IPS-20b (cell line): ENCODE measurements around the gene DCC.
"Not testable (repeated sequence)": the region's sequence is repeated elsewhere in the genome, so short reads cannot be mapped to it uniquely, and the experiment has no call there.

Source experiments
- H3K27ac ChIP-seq: one replicate; pipeline ENCODE4 v1.5.1; 2013; ENCODE audit warnings: low read length
- H3K27me3 ChIP-seq: 2 replicates; pipeline ENCODE4 v1.6.1; 2013; ENCODE audit warnings: mild to moderate bottlenecking, low read length, inconsistent platforms; ENCODE audit not compliant: insufficient read depth
- H3K36me3 ChIP-seq: 2 replicates; pipeline ENCODE4 v1.6.1; 2013; ENCODE audit warnings: low read depth, mild to moderate bottlenecking, inconsistent platforms, low read length, moderate library complexity; ENCODE audit not compliant: insufficient read depth
- H3K4me1 ChIP-seq: 2 replicates; pipeline ENCODE4 v1.6.1; 2013; ENCODE audit warnings: mild to moderate bottlenecking, control low read depth, inconsistent platforms, low read length, moderate library complexity; ENCODE audit not compliant: insufficient read depth
- H3K4me3 ChIP-seq: 2 replicates; pipeline ENCODE4 v1.5.1; 2013; ENCODE audit warnings: mild to moderate bottlenecking, low read length, inconsistent platforms
- H3K9ac ChIP-seq: 2 replicates; pipeline ENCODE4 v1.6.1; 2013; ENCODE audit warnings: low read depth, mild to moderate bottlenecking, inconsistent platforms, low read length, moderate library complexity
- H3K9me3 ChIP-seq: 2 replicates; pipeline ENCODE4 v1.6.1; 2013; ENCODE audit warnings: mild to moderate bottlenecking, low read depth, low read length, inconsistent platforms; ENCODE audit not compliant: insufficient read depth

The DCC gene

GRCh38 chr18:53443336-53443735, 1103.3 kb downstream of the DCC start:
- Histone ChIP-seq H3K27me3 (no peaks in the 10 kb centered on the region), H3K9ac (no peak overlapping the region), H3K27ac (no peak overlapping the region), H3K9me3 (no peaks in the 10 kb centered on the region), H3K36me3 (no peaks in the 10 kb centered on the region), H3K4me1 (no peaks in the 10 kb centered on the region), H3K4me3 (no peak overlapping the region)

GRCh38 chr18:53443831-53444230, 1103.8 kb downstream of the DCC start:
- Histone ChIP-seq H3K4me3 (no peak overlapping the region), H3K4me1 (no peaks in the 10 kb centered on the region), H3K36me3 (no peaks in the 10 kb centered on the region), H3K9me3 (no peaks in the 10 kb centered on the region), H3K27ac (no peak overlapping the region), H3K9ac (no peak overlapping the region), H3K27me3 (no peaks in the 10 kb centered on the region)

GRCh38 chr18:53451902-53452301, 1111.9 kb downstream of the DCC start:
- Histone ChIP-seq H3K4me1 (no peaks in the 10 kb centered on the region), H3K9ac (no peak overlapping the region), H3K27me3 (no peaks in the 10 kb centered on the region), H3K27ac (no peak overlapping the region), H3K4me3 (no peak overlapping the region), H3K9me3 (no peaks in the 10 kb centered on the region), H3K36me3 (no peaks in the 10 kb centered on the region)

GRCh38 chr18:53457068-53457467, 1117.1 kb downstream of the DCC start:
- H3K4me3 ChIP-seq = no peak overlapping the region
- H3K9ac ChIP-seq = no peak overlapping the region
- no peak overlapping the region for H3K27ac ChIP-seq
- H3K4me1 ChIP-seq = peaks cover 17% of the 10 kb centered on the region; the same call in 1 of the 2 replicates
- no peaks in the 10 kb centered on the region for H3K36me3 ChIP-seq
- no peaks in the 10 kb centered on the region; the same call in 1 of the 2 replicates for H3K9me3 ChIP-seq
- no peaks in the 10 kb centered on the region for H3K27me3 ChIP-seq

- Histone ChIP-seq H3K27ac (no peak overlapping the region), H3K9ac (no peak overlapping the region), H3K9me3 (no peaks in the 10 kb centered on the region; the same call in 1 of the 2 replicates), H3K4me3 (no peak overlapping the region), H3K27me3 (no peaks in the 10 kb centered on the region), H3K36me3 (no peaks in the 10 kb centered on the region), H3K4me1 (peaks cover 17% of the 10 kb centered on the region; the same call in 1 of the 2 replicates)
These were observed 1118.3 kb downstream of the DCC start for GRCh38 chr18:53458268-53458667.

GRCh38 chr18:53458944-53459580, 1119.1 kb downstream of the DCC start:
- Histone ChIP-seq H3K27me3 (no peaks in the 10 kb centered on the region), H3K4me3 (0 out of 2 replicates have a peak overlapping the region, but pooled peaks have one; percentile 32), H3K27ac (peak overlapping the region; percentile 82), H3K36me3 (no peaks in the 10 kb centered on the region), H3K4me1 (peaks cover 17% of the 10 kb centered on the region; the same call in 1 of the 2 replicates), H3K9ac (no peak overlapping the region; the same call in 1 of the 2 replicates), H3K9me3 (no peaks in the 10 kb centered on the region; the same call in 1 of the 2 replicates)

GRCh38 chr18:53467756-53468155, 1127.8 kb downstream of the DCC start:
- Histone ChIP-seq H3K4me1 (peaks cover 6% of the 10 kb centered on the region; the same call in 1 of the 2 replicates), H3K27ac (no peak overlapping the region), H3K4me3 (no peak overlapping the region), H3K9ac (no peak overlapping the region), H3K36me3 (no peaks in the 10 kb centered on the region), H3K27me3 (no peaks in the 10 kb centered on the region), H3K9me3 (no peaks in the 10 kb centered on the region)

GRCh38 chr18:53468173-53468572, 1128.2 kb downstream of the DCC start:
- not testable (repeated sequence) for H3K36me3 ChIP-seq, H3K27ac ChIP-seq, H3K4me3 ChIP-seq, H3K9me3 ChIP-seq, H3K4me1 ChIP-seq, H3K27me3 ChIP-seq, H3K9ac ChIP-seq

GRCh38 chr18:53472546-53472945, 1132.5 kb downstream of the DCC start:
- Histone ChIP-seq H3K27ac (no peak overlapping the region), H3K4me1 (peaks cover 6% of the 10 kb centered on the region; the same call in 1 of the 2 replicates), H3K9me3 (peaks cover 9% of the 10 kb centered on the region; the same call in 1 of the 2 replicates)

GRCh38 chr18:53478155-53478554, 1138.2 kb downstream of the DCC start:
- Histone ChIP-seq H3K4me1 (no peaks in the 10 kb centered on the region), H3K27ac (no peak overlapping the region), H3K36me3 (no peaks in the 10 kb centered on the region), H3K9ac (no peak overlapping the region), H3K27me3 (no peaks in the 10 kb centered on the region), H3K4me3 (no peak overlapping the region), H3K9me3 (peaks cover 11% of the 10 kb centered on the region)

More at GRCh38 chr18:53472546-53472945, 1132.5 kb downstream of the DCC start:
- Histone ChIP-seq H3K36me3 (no peaks in the 10 kb centered on the region), H3K9ac (no peak overlapping the region), H3K4me3 (no peak overlapping the region), H3K27me3 (no peaks in the 10 kb centered on the region)

GRCh38 chr18:53486296-53486695, 1146.3 kb downstream of the DCC start:
- Histone ChIP-seq H3K9me3 (no peaks in the 10 kb centered on the region), H3K4me1 (no peaks in the 10 kb centered on the region), H3K27ac (no peak overlapping the region), H3K4me3 (no peak overlapping the region), H3K27me3 (no peaks in the 10 kb centered on the region), H3K9ac (no peak overlapping the region), H3K36me3 (no peaks in the 10 kb centered on the region)

GRCh38 chr18:53489266-53489665, 1149.3 kb downstream of the DCC start:
- H3K27me3 ChIP-seq = no peaks in the 10 kb centered on the region

More at GRCh38 chr18:53489266-53489665, 1149.3 kb downstream of the DCC start:
- no peaks in the 10 kb centered on the region for H3K9me3 ChIP-seq
- no peak overlapping the region for H3K9ac ChIP-seq
- no peak overlapping the region for H3K4me3 ChIP-seq
- no peak overlapping the region for H3K27ac ChIP-seq
- no peaks in the 10 kb centered on the region for H3K4me1 ChIP-seq
- H3K36me3 ChIP-seq = no peaks in the 10 kb centered on the region
